ENCODE results near the gene PLEKHH1.

Gene PLEKHH1

GRCh38 chr14:67493092-67493717 lies 39.9 kb upstream of the PLEKHH1 start:
- TF ChIP-seq CTCF (IDR thresholded peaks at IDR 0.05; ENCODE audit: low read depth, low read length) = no peak
- Histone ChIP-seq H3K9me3 (peaks cover 4% of the 10 kb centered on the region; the same call in 1 of the 2 replicates), H3K36me3 (no peaks in the 10 kb centered on the region), H3K4me1 (peaks cover 11% of the 10 kb centered on the region), H3K4me3 (ENCODE audit: low read depth, low read length) (no peak overlapping the region), H3K27me3 (no peaks in the 10 kb centered on the region)
- DNase-seq = no peak

GRCh38 chr14:67495827-67496226 lies 37.3 kb upstream of the PLEKHH1 start:
- DNase-seq = no peak
- Histone ChIP-seq H3K4me3 (ENCODE audit: low read depth, low read length) (no peak overlapping the region), H3K36me3 (no peaks in the 10 kb centered on the region), H3K9me3 (peaks cover 4% of the 10 kb centered on the region; the same call in 1 of the 2 replicates), H3K27me3 (no peaks in the 10 kb centered on the region), H3K4me1 (peaks cover 11% of the 10 kb centered on the region)
- no peak for TF ChIP-seq CTCF (IDR thresholded peaks at IDR 0.05; ENCODE audit: low read depth, low read length)

GRCh38 chr14:67497216-67497615 lies 35.9 kb upstream of the PLEKHH1 start:
- Histone ChIP-seq H3K27me3 (no peaks in the 10 kb centered on the region), H3K36me3 (no peaks in the 10 kb centered on the region), H3K4me1 (peaks cover 3% of the 10 kb centered on the region), H3K9me3 (peaks cover 4% of the 10 kb centered on the region; the same call in 1 of the 2 replicates), H3K4me3 (ENCODE audit: low read depth, low read length) (no peak overlapping the region)
- no peak for TF ChIP-seq CTCF (IDR thresholded peaks at IDR 0.05; ENCODE audit: low read depth, low read length)
- no peak for DNase-seq

GRCh38 chr14:67497716-67498115 lies 35.4 kb upstream of the PLEKHH1 start:
- Histone ChIP-seq H3K4me3 (ENCODE audit: low read depth, low read length) (no peak overlapping the region), H3K4me1 (no peaks in the 10 kb centered on the region), H3K36me3 (no peaks in the 10 kb centered on the region), H3K9me3 (peaks cover 4% of the 10 kb centered on the region; the same call in 1 of the 2 replicates), H3K27me3 (no peaks in the 10 kb centered on the region)
- no peak for DNase-seq
- no peak for TF ChIP-seq CTCF (IDR thresholded peaks at IDR 0.05; ENCODE audit: low read depth, low read length)

- no peak overlapping the region for H3K4me3 ChIP-seq (ENCODE audit: low read depth, low read length)
- DNase-seq = no peak
- H3K27me3 ChIP-seq = peaks cover 2% of the 10 kb centered on the region; the same call in 1 of the 2 replicates
- no peaks in the 10 kb centered on the region for H3K9me3 ChIP-seq
- H3K4me1 ChIP-seq = no peaks in the 10 kb centered on the region
- H3K36me3 ChIP-seq = no peaks in the 10 kb centered on the region
- no peak for TF ChIP-seq CTCF (IDR thresholded peaks at IDR 0.05; ENCODE audit: low read depth, low read length)
Observed at GRCh38 chr14:67500981-67501380, 32.1 kb upstream of the PLEKHH1 start.

GRCh38 chr14:67501670-67502069 lies 31.4 kb upstream of the PLEKHH1 start:
- Histone ChIP-seq H3K27me3 (peaks cover 2% of the 10 kb centered on the region; the same call in 1 of the 2 replicates), H3K9me3 (no peaks in the 10 kb centered on the region), H3K36me3 (no peaks in the 10 kb centered on the region), H3K4me3 (ENCODE audit: low read depth, low read length) (no peak overlapping the region), H3K4me1 (no peaks in the 10 kb centered on the region)
- no peak for DNase-seq
- TF ChIP-seq CTCF (IDR thresholded peaks at IDR 0.05; ENCODE audit: low read depth, low read length) = no peak
